ENCODE measurements around the gene RPL10A.

Gene RPL10A

GRCh38 chr6:35493307-35493983, 25.2 kb downstream of the RPL10A start:
- no peak for DNase-seq

GRCh38 chr6:35494161-35494563, 26.0 kb downstream of the RPL10A start:
- no peak for DNase-seq

GRCh38 chr6:35495258-35496035, 27.2 kb downstream of the RPL10A start:
- DNase-seq: no peak

GRCh38 chr6:35496036-35496840, 28.0 kb downstream of the RPL10A start:
- no peak for DNase-seq

DNA sequence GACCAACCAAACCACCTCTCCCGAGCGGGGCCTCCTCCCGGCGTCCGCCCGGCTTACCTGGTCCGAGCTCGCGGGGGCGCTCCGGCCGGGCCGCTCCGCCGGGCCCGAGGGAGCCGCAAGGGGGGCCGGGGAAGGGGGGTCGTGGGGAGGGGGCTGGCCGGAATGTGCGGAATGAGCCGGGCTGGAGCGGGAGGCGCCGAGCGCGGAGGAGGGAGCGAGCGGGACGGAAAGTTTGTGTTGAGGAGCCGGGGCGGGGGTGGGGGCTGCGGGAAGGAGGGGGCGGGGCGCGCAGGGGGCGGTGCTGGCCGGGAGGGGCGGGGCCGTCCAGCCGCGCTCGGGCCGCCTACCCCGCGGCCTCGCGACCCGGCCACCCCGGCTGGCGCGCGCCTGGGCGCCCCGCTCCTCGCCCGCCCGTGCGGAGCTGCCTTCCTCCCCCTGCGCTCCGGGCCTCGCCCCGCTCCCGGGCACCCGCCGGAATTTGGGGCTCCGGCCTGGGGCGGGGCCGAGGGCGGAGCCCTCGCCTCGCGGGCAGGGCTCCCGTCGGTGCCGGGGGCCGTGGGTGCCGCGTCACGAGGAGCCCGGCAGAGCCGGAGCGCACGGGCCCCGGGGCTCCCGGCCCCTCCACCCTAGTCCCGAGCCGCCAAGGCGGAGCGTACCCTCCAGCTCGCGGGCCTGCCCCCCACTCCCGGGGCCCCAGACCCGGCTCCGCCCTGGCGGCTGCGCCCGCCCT, 28.8 kb downstream of the RPL10A start, which contains the start of gene TEAD3:
TEAD3 (minus strand) TSS at position 239 of the 730 bp plus-strand sequence.
- peak; percentile 34 to 40 for DNase-seq

- DNase-seq: peak; percentile 17 to 31
Measured at GRCh38 chr6:35497571-35498421, 29.6 kb downstream of the RPL10A start.

DNA sequence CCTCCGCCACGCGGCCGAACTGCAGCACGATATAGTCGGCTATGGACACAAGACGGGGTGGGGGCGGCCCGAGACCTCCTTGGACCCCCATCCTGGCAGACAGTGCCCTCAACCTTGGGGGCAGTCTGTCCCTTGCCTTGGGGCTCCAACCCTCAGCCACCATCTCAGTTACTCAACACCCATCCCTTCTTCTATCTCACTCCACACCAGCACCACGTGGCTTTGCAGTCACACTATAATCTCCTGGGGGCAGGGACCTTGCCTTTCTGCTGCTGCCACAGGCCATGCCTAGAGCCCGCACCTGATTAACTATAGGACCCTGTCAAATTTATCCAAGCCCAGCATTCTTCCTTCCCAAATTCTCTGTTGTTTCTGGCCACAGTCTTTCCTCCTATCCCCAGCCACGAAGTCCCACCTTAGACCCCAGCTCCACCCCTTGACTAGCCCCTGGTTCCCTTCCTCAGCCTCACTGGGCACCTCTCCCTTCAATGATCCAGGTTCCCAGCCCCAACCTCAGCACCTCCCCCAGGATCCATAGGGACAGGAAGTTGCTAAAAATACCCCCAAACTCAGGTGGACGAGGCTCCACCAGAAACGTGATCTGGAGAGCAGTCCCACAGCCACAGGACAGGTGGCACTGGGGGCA, 30.3 kb downstream of the RPL10A start:
- DNase-seq: no peak

GRCh38 chr6:35499372-35499771, 31.2 kb downstream of the RPL10A start:
- DNase-seq: no peak

- no peak for DNase-seq
Measured at GRCh38 chr6:35500782-35501181, 32.6 kb downstream of the RPL10A start.

- DNase-seq: no peak
Measured at GRCh38 chr6:35501784-35502183, 33.6 kb downstream of the RPL10A start.

GRCh38 chr6:35503534-35503933, 35.3 kb downstream of the RPL10A start:
- no peak for DNase-seq

DNA sequence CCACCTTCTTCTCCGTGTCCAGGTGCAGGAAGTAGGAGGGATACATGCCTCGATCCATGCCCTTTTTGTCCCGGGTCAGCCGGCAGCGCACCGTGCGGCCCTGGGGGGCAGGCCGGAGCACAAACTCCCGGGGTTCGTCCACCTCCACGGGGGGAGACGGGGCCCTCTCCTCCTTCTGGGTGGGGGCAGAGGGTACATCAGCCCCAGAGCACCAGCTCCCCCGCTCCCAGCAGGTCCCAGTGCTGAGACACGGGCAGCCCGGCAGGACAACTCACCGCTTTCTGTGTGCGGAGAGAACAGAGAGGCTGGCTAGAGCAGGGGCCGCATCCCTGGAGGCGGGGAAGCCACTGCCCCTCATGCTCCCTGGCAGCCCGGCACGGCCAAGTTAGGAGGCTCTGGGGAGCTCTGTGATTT, 37.8 kb downstream of the RPL10A start:
- no peak for DNase-seq

DNA sequence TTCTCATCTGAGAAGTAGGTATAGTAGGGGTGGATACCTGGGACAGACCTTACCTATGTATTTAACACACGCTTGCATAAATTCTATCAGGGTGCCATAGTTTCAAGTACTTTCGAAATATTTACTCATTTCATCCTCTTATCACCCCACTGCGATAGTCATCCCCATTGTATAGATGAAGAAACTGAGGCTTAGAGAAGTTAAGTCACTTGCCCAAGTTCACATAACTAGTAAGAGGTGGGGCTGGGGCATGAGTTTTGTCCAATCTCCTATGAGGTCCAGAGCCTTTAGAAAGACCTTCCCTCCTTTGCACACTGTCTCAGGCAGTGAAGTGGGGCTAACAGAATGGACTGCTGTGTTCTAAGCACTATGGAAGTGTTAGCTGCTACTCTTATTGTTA, 38.3 kb downstream of the RPL10A start:
- DNase-seq: no peak

DNA sequence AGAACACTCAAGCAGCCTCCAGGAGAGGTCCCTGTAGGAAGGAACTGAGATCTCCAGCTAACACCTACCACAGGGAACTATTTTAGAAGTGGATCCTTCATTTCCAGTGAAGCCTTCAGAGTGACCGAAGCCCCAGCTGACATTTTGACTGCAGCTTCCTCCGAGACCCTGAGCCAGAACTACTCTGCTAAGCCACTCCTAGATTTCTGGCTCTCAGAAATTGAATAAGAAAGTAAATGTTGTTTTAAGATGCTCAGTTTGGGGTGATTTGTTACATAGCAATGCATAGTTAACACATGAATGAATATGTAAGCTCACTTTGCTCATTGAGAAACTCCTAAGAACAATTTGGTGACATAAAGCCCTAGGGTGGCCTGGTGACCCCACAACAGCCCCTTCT, 39.0 kb downstream of the RPL10A start:
- no peak for DNase-seq

DNA sequence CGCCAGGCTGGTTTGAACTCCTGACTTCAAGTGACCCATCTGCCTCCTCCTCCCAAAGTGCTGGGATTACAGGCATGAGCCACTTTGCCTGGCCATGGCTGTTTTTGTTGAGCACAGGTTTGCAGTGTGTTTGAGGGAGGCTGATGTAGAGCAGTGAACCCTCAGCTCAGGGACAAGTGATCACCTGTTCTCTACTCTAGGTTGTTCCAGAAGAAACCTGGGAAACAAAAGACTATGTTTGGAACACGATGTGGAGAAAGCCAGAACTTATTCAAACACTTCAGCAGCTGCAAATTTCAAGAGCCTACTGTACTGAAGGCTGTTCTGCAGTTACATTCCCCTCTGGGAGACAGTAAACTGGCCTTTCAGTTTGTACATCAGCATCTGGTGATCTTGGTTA, 39.8 kb downstream of the RPL10A start:
- DNase-seq: no peak

- no peak for DNase-seq
Measured at GRCh38 chr6:35508542-35508941, 40.3 kb downstream of the RPL10A start.

DNA sequence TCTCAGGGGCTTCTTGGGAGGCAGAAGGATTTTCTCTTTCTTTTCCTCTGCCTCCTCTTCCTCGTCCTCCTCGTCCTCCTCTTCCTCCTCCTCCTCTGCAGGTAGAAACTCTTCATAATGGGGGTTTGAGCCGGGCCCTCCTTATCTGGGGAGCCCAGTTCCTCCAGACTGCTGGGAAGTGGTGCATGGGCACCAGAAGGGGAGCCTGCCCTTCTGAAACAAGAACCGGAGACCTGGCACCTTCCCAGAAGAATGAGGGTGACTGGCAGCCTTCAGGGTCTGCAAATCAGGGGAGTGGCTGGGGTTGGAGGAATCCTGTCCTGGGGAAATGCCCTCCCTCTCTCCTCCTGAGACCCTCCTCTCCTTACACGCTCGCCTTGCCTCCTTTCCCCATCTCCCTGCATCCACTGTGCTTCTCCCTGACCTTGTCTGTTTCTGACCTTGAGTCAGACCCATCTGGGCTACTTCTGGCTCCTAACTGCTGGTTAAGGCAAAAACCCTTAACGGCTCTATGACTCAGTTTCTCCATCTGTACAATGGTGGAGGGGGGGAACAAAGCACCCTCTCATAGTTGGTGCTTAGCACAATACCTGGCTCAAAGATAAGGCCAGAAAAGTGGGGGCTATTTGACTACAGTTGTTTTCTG, 42.8 kb downstream of the RPL10A start:
- no peak for DNase-seq

GRCh38 chr6:35511562-35511941, 43.4 kb downstream of the RPL10A start:
- no peak for DNase-seq

- DNase-seq: no peak
Measured at GRCh38 chr6:35512006-35512405, 43.8 kb downstream of the RPL10A start.

DNA sequence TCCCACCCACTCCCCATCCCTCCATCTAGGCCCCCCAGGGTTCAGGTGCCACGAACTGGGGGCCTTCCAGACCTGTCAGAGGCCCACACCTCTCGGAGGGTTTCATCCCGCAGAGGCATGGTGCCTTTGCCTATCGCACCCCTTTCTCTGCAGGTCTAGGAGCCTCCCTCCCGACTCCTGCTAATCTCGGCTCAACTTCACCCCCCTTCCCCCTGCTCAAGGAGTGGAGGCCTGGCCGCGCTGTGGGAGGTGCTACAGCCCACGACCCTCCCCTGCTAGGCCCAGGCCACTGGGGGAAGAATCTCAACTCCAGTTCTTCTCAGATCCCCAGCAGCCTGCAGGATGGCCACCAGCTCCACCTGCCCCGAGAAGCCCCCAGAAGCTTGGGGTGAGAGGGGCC, 44.5 kb downstream of the RPL10A start, which contains the start of gene TULP1:
TULP1 (minus strand) TSS at position 157 of the 400 bp plus-strand sequence; CDS start at position 119, 38 bp downstream.
- DNase-seq: no peak

GRCh38 chr6:35514587-35514986, 46.4 kb downstream of the RPL10A start:
- DNase-seq: no peak

All from activated CD4-positive, alpha-beta T cell treated with anti-CD3 and anti-CD28 coated beads, Interleukin-2, amount 50 U/mL, for 4 hours (primary cell).